Neutrophil (primary cell): ENCODE results near the gene RAB15.

ENCODE experiments used
- H3K27ac ChIP-seq: fragments of 200-600 bp; sonication (generic); 2 replicates; pipeline ENCODE4 v1.5.1; 2016; ENCODE audit warnings: mild to moderate bottlenecking, moderate library complexity
- H3K27me3 ChIP-seq: fragments of 200-600 bp; sonication (generic); 2 replicates; pipeline ENCODE4 v1.6.0; 2016; ENCODE audit warnings: mild to moderate bottlenecking
- H3K36me3 ChIP-seq: fragments of 200-600 bp; sonication (generic); 2 replicates; pipeline ENCODE4 v1.5.1; 2017
- H3K4me1 ChIP-seq, 2 experiments: fragments of 200-600 bp in 1 of 2; sonication (generic) in 1 of 2; 1 replicate in 1 of 2; 2 replicates in 1 of 2; pipeline versions ENCODE4 v1.5.1 to v1.6.1; 2013 to 2016; ENCODE audit warnings: low read depth in 1 of 2, low read length in 1 of 2, mild to moderate bottlenecking in 1 of 2, moderate library complexity in 1 of 2; ENCODE audit not compliant: control insufficient read depth in 1 of 2, insufficient read depth in 1 of 2
- H3K4me3 ChIP-seq, 2 experiments: fragments of 200-600 bp in 1 of 2; sonication (generic) in 1 of 2; 1 replicate in 1 of 2; 2 replicates in 1 of 2; pipeline ENCODE4 v1.5.1; 2013 to 2016; ENCODE audit warnings: low read depth in 1 of 2, low read length in 1 of 2, mild to moderate bottlenecking in 1 of 2, moderate library complexity in 1 of 2
- H3K9me3 ChIP-seq: fragments of 200-600 bp; sonication (generic); 2 replicates; pipeline ENCODE4 v1.5.1; 2016
- TF ChIP-seq, protein P1 (sequence below): fragments of 200-600 bp; sonication (generic); IDR thresholded peaks from 2 replicates; pipeline ENCODE4 v1.5.1; 2016; ENCODE audit warnings: antibody characterized with exemption

The RAB15 gene

DNA sequence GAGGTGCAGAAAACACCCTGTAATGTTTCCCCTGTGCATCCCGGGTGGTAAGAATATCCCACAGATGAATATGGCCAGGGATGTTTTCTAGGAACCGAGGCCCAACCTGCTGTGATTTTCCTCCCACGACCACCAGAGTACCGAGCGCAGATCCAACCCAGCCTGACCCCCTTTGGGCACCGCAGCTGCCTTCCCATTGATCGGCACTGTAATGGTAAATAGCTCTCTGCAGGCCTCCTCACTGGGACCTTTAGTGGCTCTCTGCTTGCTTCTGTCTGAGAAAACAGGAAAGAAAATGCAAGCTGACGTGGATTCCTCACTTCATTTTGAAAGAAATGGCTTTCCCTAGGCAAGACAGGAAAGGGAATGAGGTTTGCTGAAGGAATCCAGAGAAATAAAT, 2.4 kb upstream of the RAB15 start:
- Histone ChIP-seq H3K27me3 (peaks cover 91% of the 10 kb centered on the region), H3K9me3 (no peaks in the 10 kb centered on the region), H3K27ac (no peak overlapping the region), H3K36me3 (no peaks in the 10 kb centered on the region), H3K4me1 (peaks cover 12 to 13% of the 10 kb centered on the region in 2 experiments), H3K4me3 (no peak overlapping the region)
- TF ChIP-seq, protein P1, sequence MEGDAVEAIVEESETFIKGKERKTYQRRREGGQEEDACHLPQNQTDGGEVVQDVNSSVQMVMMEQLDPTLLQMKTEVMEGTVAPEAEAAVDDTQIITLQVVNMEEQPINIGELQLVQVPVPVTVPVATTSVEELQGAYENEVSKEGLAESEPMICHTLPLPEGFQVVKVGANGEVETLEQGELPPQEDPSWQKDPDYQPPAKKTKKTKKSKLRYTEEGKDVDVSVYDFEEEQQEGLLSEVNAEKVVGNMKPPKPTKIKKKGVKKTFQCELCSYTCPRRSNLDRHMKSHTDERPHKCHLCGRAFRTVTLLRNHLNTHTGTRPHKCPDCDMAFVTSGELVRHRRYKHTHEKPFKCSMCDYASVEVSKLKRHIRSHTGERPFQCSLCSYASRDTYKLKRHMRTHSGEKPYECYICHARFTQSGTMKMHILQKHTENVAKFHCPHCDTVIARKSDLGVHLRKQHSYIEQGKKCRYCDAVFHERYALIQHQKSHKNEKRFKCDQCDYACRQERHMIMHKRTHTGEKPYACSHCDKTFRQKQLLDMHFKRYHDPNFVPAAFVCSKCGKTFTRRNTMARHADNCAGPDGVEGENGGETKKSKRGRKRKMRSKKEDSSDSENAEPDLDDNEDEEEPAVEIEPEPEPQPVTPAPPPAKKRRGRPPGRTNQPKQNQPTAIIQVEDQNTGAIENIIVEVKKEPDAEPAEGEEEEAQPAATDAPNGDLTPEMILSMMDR: no peak

DNA sequence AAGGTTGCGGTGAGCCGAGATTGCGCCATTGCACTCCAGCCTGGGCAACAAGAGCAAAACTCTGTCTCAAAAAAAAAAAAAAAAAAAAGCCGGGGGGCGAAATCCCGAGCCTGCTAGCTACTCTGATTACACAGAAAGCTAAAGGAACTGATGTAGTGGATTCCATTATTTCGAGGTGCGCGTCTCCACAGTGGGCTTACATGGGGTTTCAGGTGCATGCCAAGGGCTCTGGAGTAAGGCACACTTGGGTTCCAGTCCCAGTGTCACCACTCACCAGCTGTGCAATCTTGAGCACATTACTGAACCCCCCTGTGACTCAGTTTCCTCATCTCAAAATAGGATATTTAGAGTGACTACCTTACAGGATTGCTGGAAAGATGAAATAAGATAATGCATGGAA, 1.7 kb upstream of the RAB15 start:
- Histone ChIP-seq H3K27me3 (peaks cover 94% of the 10 kb centered on the region), H3K4me1 (peaks cover 12 to 13% of the 10 kb centered on the region in 2 experiments), H3K36me3 (no peaks in the 10 kb centered on the region), H3K27ac (no peak overlapping the region), H3K9me3 (no peaks in the 10 kb centered on the region), H3K4me3 (no peak overlapping the region)
- TF ChIP-seq, protein P1: no peak

DNA sequence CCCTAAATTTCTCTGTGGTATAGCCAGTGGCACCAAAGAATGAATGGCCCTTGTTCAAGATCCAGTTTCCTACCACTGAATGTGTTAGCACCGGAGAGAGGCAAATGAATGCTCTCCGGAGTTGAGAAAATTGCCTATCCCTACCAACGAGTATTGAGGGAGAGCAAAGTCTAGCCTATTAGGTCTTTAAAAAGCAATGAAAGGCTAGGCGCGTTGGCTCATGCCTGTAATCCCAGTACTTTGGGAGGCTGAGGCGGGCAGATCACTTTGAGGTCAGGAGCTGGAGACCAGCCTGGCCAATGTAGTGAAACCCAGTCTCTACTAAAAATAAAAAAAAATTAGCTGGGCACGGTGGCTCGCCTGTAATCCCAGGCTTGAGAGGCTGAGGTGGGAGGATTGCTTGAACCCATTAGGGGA, 898 bp upstream of the RAB15 start:
- H3K27ac ChIP-seq: no peak overlapping the region
- peaks cover 89% of the 10 kb centered on the region for H3K27me3 ChIP-seq
- TF ChIP-seq, protein P1: no peak
- H3K36me3 ChIP-seq: no peaks in the 10 kb centered on the region
- no peaks in the 10 kb centered on the region for H3K9me3 ChIP-seq
- H3K4me3 ChIP-seq: peak overlapping the region in 1 of 2 experiments; percentile 48
- peaks cover 12 to 13% of the 10 kb centered on the region in 2 experiments for H3K4me1 ChIP-seq

DNA sequence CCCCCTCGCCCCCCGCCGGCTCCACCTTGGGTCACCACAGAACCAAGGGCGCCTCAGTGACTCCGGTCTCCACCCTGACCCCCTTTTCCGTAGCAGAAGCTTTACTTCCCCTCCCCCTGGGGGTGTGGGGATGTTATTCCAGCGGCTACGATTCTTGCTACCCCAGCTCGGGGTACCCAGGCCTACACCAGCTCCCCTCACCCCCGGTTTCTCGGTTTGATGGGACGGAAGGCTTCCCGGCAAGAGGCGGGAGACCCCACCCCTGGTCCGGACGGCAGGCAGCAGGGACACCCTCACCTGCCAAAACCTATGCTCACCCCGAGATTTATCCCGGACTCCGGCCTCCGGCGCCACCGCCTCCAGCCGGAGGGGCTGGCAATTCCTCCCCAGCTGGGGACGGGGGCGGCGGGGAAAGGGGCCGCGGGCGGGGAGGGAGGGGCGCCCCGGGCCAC, 619 bp downstream of the RAB15 start:
- peaks cover 74% of the 10 kb centered on the region for H3K27me3 ChIP-seq
- H3K36me3 ChIP-seq: no peaks in the 10 kb centered on the region
- peak overlapping the region; percentile 48 to 63 for H3K4me3 ChIP-seq
- no peak overlapping the region for H3K27ac ChIP-seq
- H3K4me1 ChIP-seq: peaks cover 12 to 13% of the 10 kb centered on the region in 2 experiments
- no peaks in the 10 kb centered on the region for H3K9me3 ChIP-seq
- TF ChIP-seq, protein P1: no peak

DNA sequence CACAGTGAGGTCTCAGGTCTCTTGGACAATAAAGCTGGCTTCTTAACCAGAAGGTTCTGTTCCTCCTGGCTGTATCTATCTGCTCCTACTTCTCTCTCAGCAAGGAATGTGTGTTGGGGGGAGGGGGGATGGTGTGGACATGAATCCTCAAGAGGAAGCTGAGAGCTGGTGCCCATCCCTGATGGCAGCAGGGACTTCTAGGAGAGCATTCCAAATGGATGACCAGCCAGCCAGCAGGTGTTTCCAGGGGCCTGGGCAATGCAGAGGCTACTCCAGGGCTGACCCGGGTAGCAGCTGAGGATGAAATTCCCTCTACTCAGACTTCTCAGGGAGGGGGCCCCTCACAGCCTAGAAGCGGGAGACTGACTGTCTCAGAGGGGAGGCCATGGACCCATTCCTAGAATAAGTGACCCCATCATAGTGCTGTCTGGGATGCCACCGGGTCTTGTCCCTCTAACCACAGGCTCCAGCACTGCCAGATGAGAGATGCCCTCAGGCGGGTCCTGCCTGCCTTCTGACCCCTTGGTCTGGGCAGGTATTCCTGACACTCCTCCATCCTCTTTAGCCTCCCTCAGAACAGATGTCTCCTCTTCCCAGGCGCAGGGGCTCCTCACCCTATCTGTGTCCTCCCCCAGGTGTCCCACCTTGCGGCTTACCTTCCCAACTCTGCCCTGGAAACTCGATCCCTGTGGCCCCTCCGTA, 1.2 kb downstream of the RAB15 start:
- no peaks in the 10 kb centered on the region for H3K9me3 ChIP-seq
- H3K27me3 ChIP-seq: peaks cover 68% of the 10 kb centered on the region
- TF ChIP-seq, protein P1: no peak
- H3K4me1 ChIP-seq: peaks cover 12 to 13% of the 10 kb centered on the region in 2 experiments
- no peaks in the 10 kb centered on the region for H3K36me3 ChIP-seq
- H3K27ac ChIP-seq: no peak overlapping the region
- H3K4me3 ChIP-seq: peak overlapping the region; percentile 48 to 63
